Measurements from ENCODE around the gene MYOC.
"Not testable (repeated sequence)": the region's sequence is repeated elsewhere in the genome, so short reads cannot be mapped to it uniquely, and the experiment has no call there.

The MYOC gene

GRCh38 chr1:171652234-171652822 is at the start of gene MYOC:
Gene MYOC (minus strand): TSS chr1:171652688. CDS start chr1:171652611, 77 bp downstream.
- DNase-seq = no peak

- DNase-seq = no peak
Observed at GRCh38 chr1:171699531-171699930, 47.0 kb upstream of the MYOC start.

GRCh38 chr1:171695772-171696171 is 43.3 kb upstream of the MYOC start:
- not testable (repeated sequence) for DNase-seq

- not testable (repeated sequence) for DNase-seq
Observed at GRCh38 chr1:171693541-171693940, 41.1 kb upstream of the MYOC start.

- DNase-seq = no peak
Observed at GRCh38 chr1:171683870-171684269, 31.4 kb upstream of the MYOC start.

GRCh38 chr1:171680339-171680738 is 27.9 kb upstream of the MYOC start:
- DNase-seq = no peak

- no peak for DNase-seq
Observed at GRCh38 chr1:171676823-171677222, 24.3 kb upstream of the MYOC start.

- no peak for DNase-seq
Observed at GRCh38 chr1:171674431-171675405, 22.2 kb upstream of the MYOC start.

- no peak for DNase-seq
Observed at GRCh38 chr1:171670739-171671138, 18.3 kb upstream of the MYOC start.

GRCh38 chr1:171668372-171668771 is 15.9 kb upstream of the MYOC start:
- DNase-seq = no peak

GRCh38 chr1:171666114-171666769 is 13.8 kb upstream of the MYOC start:
- DNase-seq = no peak

- no peak for DNase-seq
Observed at GRCh38 chr1:171664976-171665375, 12.5 kb upstream of the MYOC start.

- no peak for DNase-seq
Observed at GRCh38 chr1:171663854-171664575, 11.5 kb upstream of the MYOC start.

GRCh38 chr1:171663036-171663853 is 10.8 kb upstream of the MYOC start:
- no peak for DNase-seq

- no peak for DNase-seq
Observed at GRCh38 chr1:171661076-171661650, 8.7 kb upstream of the MYOC start.

GRCh38 chr1:171656206-171656605 is 3.7 kb upstream of the MYOC start:
- not testable (repeated sequence) for DNase-seq

GRCh38 chr1:171655746-171656116 is 3.2 kb upstream of the MYOC start:
- DNase-seq = no peak

GRCh38 chr1:171654942-171655745 is 2.7 kb upstream of the MYOC start:
- DNase-seq = no peak

- no peak for DNase-seq
Observed at GRCh38 chr1:171654201-171654941, 1.9 kb upstream of the MYOC start.

GRCh38 chr1:171653796-171654195 is 1.3 kb upstream of the MYOC start:
- DNase-seq = no peak
